ENCODE data around the gene OLFML2A.

Gene OLFML2A

DNA sequence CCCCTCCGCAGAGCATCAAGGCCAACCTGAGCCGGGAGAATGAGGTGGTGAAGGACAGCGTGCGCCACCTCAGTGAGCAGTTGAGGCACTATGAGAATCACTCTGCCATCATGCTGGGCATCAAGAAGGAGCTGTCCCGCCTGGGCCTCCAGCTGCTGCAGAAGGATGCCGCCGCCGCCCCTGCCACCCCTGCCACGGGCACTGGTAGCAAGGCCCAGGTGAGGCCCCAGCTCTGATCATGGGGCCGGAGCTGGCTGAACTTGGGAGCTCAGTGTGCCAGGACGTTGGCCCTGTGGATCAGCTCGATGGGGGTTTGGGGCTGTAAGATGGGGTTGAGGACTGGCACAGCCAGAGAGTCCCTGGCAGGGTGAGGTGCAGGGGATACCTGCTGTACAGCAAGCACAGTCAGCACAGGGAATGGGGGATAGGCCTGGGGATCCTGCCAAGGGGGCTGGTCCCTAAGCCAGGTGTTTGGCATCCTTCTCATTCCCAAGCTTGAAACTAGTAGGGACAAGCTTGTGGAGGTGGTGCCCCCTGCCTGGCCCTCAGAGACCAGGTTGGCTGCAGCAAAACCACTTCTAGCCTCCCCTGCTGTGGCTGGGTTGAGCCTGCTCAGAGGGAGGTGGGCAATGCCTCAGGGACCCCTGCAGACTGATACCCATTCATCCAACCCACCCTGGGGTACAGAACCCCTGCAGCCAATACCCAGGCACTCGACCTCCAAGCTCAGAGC lies 22.5 kb downstream of the OLFML2A start:
- TF ChIP-seq, protein P1, sequence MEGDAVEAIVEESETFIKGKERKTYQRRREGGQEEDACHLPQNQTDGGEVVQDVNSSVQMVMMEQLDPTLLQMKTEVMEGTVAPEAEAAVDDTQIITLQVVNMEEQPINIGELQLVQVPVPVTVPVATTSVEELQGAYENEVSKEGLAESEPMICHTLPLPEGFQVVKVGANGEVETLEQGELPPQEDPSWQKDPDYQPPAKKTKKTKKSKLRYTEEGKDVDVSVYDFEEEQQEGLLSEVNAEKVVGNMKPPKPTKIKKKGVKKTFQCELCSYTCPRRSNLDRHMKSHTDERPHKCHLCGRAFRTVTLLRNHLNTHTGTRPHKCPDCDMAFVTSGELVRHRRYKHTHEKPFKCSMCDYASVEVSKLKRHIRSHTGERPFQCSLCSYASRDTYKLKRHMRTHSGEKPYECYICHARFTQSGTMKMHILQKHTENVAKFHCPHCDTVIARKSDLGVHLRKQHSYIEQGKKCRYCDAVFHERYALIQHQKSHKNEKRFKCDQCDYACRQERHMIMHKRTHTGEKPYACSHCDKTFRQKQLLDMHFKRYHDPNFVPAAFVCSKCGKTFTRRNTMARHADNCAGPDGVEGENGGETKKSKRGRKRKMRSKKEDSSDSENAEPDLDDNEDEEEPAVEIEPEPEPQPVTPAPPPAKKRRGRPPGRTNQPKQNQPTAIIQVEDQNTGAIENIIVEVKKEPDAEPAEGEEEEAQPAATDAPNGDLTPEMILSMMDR (conservative IDR thresholded peaks at IDR 0.05; ENCODE audit: low read length), result no peak
- no peak for DNase-seq (ENCODE audit: low read depth)
- no peak overlapping the region for H3K4me3 ChIP-seq (ENCODE audit: low read length)

GRCh38 chr9:124800306-124801259 lies 23.6 kb downstream of the OLFML2A start:
- DNase-seq (ENCODE audit: low read depth), result peak; percentile 49
- TF ChIP-seq, protein P1 (conservative IDR thresholded peaks at IDR 0.05; ENCODE audit: low read length), result no peak
- H3K4me3 ChIP-seq (ENCODE audit: low read length), result no peak overlapping the region

DNA sequence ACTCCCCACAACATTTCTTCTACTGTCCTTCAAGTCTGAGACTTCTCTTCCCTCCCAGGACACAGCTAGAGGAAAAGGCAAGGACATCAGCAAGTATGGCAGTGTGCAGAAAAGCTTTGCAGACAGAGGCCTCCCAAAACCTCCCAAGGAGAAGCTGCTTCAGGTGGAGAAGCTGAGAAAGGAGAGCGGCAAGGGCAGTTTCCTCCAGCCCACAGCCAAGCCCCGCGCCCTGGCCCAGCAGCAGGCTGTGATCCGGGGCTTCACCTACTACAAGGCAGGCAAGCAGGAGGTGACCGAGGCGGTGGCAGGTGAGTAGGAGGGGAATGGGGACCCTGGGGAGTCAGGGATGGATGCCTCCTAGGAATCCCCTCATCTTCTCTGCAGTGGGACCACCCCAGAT lies 24.4 kb downstream of the OLFML2A start:
- H3K4me3 ChIP-seq (ENCODE audit: low read length), result no peak overlapping the region
- TF ChIP-seq, protein P1 (conservative IDR thresholded peaks at IDR 0.05; ENCODE audit: low read length), result no peak
- no peak for DNase-seq (ENCODE audit: low read depth)

GRCh38 chr9:124802426-124802825 lies 25.5 kb downstream of the OLFML2A start:
- no peak overlapping the region for H3K4me3 ChIP-seq (ENCODE audit: low read length)
- DNase-seq (ENCODE audit: low read depth), result no peak
- TF ChIP-seq, protein P1 (conservative IDR thresholded peaks at IDR 0.05; ENCODE audit: low read length), result no peak

- TF ChIP-seq, protein P1 (conservative IDR thresholded peaks at IDR 0.05; ENCODE audit: low read length), result no peak
- no peak for DNase-seq (ENCODE audit: low read depth)
- no peak overlapping the region for H3K4me3 ChIP-seq (ENCODE audit: low read length)
These were observed 27.0 kb downstream of the OLFML2A start for GRCh38 chr9:124803911-124804310.

DNA sequence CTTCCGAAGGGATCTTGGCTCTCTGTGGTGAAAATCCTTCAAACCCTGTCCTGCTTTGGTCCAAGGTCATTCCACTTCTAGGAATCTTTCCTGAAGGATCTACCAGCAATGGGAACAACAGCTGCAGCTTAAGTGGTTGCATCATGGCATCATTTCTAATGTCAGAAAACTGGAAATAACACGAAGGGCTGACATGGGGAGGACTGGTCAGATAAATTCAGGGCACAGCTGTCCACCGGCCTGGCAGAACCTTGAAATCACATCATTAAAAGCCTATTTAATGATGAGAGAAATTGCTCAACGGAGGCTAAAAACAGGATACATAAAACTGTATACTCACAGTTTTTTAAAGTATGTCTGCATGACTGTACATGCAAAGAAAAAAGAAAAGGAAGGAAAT lies 28.3 kb downstream of the OLFML2A start:
- DNase-seq (ENCODE audit: low read depth), result peak; percentile 29
- no peak overlapping the region for H3K4me3 ChIP-seq (ENCODE audit: low read length)
- TF ChIP-seq, protein P1 (conservative IDR thresholded peaks at IDR 0.05; ENCODE audit: low read length), result no peak
